Gastrocnemius medialis (tissue), 4 donors: ENCODE measurements around the gene PIMREG.

Experiments used
- POLR2A ChIP-seq, 2 donors: fragments of 450-650 bp; IDR thresholded peaks; one replicate each; pipeline ENCODE4 v1.6.1; 2017; ENCODE audit warnings: antibody characterized with exemption in 2 of 2, mild to moderate bottlenecking in 2 of 2, moderate library complexity in 2 of 2
- TF ChIP-seq, protein P1 (sequence below), 5 experiments: fragments of 450-650 bp in 3 of 5; fragments of 200-600 bp in 2 of 5; sonication (generic) in 2 of 5; IDR thresholded peaks in 4 of 5; conservative IDR thresholded peaks in 1 of 5; 1 replicate in 4 of 5; 2 replicates in 1 of 5; pipeline ENCODE4 v1.5.1; 2016 to 2019; ENCODE audit warnings: antibody characterized with exemption in 5 of 5, mild to moderate bottlenecking in 3 of 5, moderate library complexity in 3 of 5

DNA sequence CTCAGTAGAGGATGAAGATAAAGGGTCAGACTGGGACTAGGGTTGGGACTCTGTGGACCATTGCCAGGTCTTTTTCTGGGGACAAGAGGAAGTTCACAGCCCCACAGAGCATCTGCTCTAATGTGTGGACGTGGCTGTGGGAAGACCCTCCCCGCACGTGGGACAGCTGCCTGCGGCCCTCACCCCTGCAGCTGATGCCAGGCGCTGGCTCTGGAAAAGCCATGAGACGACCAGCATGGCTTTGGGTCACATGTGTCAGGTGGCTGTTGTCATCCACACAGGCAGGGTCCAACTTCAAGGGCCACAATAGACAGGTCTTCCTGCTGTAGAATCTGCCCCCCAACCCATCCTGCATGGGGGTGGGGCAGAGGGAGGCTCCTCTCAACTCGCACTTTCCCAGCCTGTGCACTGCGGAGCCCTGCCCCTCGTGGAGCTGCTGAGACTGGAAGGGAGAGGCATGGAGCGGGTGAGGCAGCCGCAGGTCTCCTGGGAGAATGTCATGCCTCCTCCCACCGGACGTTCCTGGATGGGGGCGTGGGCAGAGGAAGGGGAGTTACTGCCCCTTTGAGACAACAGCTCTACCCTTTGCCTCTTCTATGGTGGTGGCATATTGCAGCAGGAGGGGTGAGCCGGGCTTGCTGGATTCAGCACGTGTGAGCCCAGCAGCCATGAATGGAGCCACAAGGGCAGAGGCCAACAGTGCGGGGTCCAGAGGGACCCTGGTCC, 53.4 kb downstream of the PIMREG start:
- TF ChIP-seq, protein P1, sequence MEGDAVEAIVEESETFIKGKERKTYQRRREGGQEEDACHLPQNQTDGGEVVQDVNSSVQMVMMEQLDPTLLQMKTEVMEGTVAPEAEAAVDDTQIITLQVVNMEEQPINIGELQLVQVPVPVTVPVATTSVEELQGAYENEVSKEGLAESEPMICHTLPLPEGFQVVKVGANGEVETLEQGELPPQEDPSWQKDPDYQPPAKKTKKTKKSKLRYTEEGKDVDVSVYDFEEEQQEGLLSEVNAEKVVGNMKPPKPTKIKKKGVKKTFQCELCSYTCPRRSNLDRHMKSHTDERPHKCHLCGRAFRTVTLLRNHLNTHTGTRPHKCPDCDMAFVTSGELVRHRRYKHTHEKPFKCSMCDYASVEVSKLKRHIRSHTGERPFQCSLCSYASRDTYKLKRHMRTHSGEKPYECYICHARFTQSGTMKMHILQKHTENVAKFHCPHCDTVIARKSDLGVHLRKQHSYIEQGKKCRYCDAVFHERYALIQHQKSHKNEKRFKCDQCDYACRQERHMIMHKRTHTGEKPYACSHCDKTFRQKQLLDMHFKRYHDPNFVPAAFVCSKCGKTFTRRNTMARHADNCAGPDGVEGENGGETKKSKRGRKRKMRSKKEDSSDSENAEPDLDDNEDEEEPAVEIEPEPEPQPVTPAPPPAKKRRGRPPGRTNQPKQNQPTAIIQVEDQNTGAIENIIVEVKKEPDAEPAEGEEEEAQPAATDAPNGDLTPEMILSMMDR (IDR thresholded peaks at IDR 0.05 in 4 of 5, conservative IDR thresholded peaks at IDR 0.05 in 1 of 5): no peak
- no peak for TF ChIP-seq POLR2A (IDR thresholded peaks at IDR 0.05)
